WTC11 (cell line): ENCODE results near the gene CACNA1H.

Experiments
- CTCF ChIP-seq: fragments of 200-600 bp; IDR thresholded peaks from 2 replicates; pipeline ENCODE4 v1.8.0; 2022; ENCODE audit warnings: antibody characterized with exemption
- E2F4 ChIP-seq: sonication (generic); formaldehyde crosslinking; IDR thresholded peaks from 2 replicates; pipeline ENCODE4 v1.8.1; 2022; ENCODE audit warnings: low read depth, mild to moderate bottlenecking, moderate library complexity, missing genetic modification reagents, borderline replicate concordance
- FOXK1 ChIP-seq: sonication (generic); formaldehyde crosslinking; IDR thresholded peaks from 2 replicates; pipeline ENCODE4 v1.8.0; 2022; ENCODE audit warnings: mild to moderate bottlenecking, moderate library complexity, missing genetic modification reagents
- RORB ChIP-seq: fragments of 250-450 bp; sonication (Bioruptor Pico); IDR thresholded peaks from 2 replicates; pipeline ENCODE4 v1.9.0; 2021; ENCODE audit warnings: mild to moderate bottlenecking
- SMAD3 ChIP-seq: sonication (generic); formaldehyde crosslinking; IDR thresholded peaks from 2 replicates; pipeline ENCODE4 v1.8.0; 2022; ENCODE audit warnings: missing genetic modification reagents, mild to moderate bottlenecking, borderline replicate concordance
- STAT6 ChIP-seq: sonication (generic); formaldehyde crosslinking; conservative IDR thresholded peaks from 2 replicates; pipeline ENCODE4 v1.8.1; 2023; ENCODE audit warnings: mild to moderate bottlenecking, low read depth, missing genetic modification reagents, moderate library complexity
- USF1 ChIP-seq: sonication (generic); formaldehyde crosslinking; IDR thresholded peaks from 2 replicates; pipeline ENCODE4 v1.8.0; 2022; ENCODE audit warnings: mild to moderate bottlenecking, missing genetic modification reagents

GRCh38 chr16:1132431-1132830, 20.5 kb upstream of the CACNA1H start:
- TF ChIP-seq SMAD3 (no peak), CTCF (no peak), RORB (no peak), E2F4 (CRISPR knock-in tag) (no peak), FOXK1 (CRISPR knock-in tag) (no peak), STAT6 (CRISPR knock-in tag) (no peak), USF1 (CRISPR knock-in tag) (no peak)
